GM12801 (cell line): Measurements from ENCODE around the gene RPTOR.

Experiments used
- CTCF ChIP-seq: IDR thresholded peaks from one replicate; pipeline ENCODE4 v1.5.1; 2011; ENCODE audit warnings: control low read depth; ENCODE audit not compliant: insufficient read length; ENCODE audit errors: extremely low read depth

Gene RPTOR

GRCh38 chr17:80822021-80822699 is 277.5 kb downstream of the RPTOR start:
- TF ChIP-seq CTCF, result no peak

- no peak for TF ChIP-seq CTCF
These were observed 278.2 kb downstream of the RPTOR start for GRCh38 chr17:80822700-80823410.

GRCh38 chr17:80824549-80825470 is 280.2 kb downstream of the RPTOR start:
- no peak for TF ChIP-seq CTCF

- TF ChIP-seq CTCF, result no peak
These were observed 281.1 kb downstream of the RPTOR start for GRCh38 chr17:80825471-80826345.

- TF ChIP-seq CTCF, result no peak
These were observed 281.8 kb downstream of the RPTOR start for GRCh38 chr17:80826346-80826954.

- no peak for TF ChIP-seq CTCF
These were observed 282.5 kb downstream of the RPTOR start for GRCh38 chr17:80826955-80827645.
